GM19438 (cell line): ENCODE data around the gene AK1.
"Not testable (repeated sequence)": the region's sequence is repeated elsewhere in the genome, so short reads cannot be mapped to it uniquely, and the experiment has no call there.

Source experiments
- ATAC-seq: cut with Tn5 transposase; IDR thresholded peaks from one replicate; pipeline ENCODE4 v1.9.1; 2021; ENCODE audit warnings: low read depth; ENCODE audit not compliant: unreplicated experiment

The AK1 gene

DNA sequence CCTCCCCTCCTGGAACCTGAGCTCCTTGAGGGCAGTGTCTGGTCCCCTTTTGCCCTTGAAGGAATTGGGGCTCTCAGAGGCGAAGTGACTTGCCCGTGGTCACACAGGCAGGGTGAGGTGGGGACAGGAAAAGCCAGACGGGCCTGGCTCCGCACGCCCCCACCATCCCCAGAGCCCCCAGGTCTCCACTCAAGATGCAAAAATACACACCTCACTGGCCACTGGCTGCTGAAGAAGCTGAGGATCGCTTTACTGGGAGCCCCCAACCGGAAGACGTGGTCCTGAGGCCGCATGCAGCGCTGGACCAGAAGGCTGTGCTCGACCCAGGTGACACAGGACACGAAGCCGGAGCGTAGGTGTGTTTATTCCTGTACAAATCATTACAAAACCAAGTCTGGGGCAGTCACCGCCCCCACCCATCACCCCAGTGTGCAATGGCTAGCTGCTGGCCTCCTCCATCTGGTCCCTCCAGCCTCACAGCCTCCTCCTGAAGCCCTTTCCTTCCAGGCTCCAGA is 7.6 kb upstream of the AK1 start:
- ATAC-seq: no peak

DNA sequence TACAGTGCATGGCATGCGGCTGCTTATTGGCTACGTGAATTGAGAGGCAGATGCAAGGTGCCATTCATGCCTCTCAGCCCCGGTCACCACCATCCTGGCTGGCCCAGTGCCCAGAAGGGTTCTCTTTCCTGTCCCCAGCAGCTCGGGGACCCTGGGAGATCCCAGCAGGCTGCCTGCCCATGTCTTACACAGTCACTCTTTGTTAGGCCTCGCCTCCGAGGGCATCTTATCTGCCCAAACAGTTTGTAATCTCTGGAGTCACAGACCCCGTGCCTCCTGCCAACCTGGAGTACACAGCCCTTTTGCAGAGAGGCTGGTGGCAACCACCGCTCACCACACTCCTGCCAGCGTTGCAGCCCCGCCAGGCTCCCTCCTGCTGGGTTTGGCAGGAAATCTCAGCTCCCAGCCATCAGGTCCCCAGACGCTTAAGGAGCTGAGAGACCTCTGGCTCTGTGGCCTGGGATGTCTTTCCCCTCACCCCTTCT is 7.0 kb upstream of the AK1 start:
- ATAC-seq: no peak

DNA sequence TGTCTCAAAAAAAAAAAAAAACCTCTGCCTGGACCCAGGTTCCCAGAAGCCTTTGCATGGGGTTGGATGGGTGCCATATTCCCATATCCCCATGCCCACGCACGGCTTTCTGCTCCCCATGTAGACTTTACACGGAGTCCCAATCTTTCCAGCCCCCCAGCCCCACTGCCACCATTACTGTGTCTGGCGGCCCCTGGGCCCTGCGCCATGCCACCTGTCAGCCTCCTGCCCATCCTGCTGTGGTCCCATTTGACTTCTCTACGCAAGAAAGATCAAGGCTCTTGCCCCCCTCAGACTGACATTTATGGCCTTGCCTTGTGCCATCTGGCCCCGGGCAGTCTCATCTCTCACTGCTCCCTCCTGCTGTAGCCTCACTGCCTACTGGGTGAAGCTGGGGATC is 6.5 kb upstream of the AK1 start:
- no peak for ATAC-seq

DNA sequence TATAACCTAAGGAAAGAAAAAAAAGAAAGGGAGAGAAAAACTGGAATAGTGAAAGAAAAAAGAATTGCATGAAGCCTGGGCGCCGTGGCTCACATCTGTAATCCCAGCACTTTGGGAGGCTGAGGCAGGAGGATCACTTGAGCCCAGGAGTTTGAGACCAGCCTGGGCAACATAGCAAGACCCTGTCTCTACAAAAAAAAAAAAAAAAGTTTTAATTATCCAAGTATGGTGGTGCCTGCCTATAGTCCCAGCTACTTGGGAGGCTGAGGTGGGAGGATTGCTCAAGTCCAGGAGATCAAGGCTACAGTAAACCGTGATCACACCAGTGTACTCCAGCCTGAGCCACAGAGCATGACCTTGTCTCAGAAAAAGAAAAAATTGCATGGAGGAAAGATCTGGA is 4.2 kb upstream of the AK1 start:
- ATAC-seq: not testable (repeated sequence)

DNA sequence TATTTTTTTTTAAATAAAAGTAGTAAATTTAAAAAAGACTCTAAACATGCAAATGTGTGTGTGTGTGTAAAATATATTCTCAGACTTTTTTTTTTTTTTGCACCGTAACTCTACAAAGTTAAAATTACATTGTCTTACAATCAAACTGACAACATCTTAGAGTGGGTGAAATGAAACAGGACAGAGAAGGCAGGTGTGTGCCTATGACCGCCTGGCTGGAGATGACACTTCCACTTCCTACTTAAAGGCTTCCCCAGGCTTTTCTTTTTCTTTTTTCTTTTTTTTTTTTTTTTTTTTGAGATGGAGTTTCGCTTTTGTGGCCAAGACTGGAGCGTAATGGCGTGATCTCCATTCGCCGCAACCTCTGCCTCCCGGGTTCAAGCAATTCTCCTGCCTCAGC is 2.7 kb upstream of the AK1 start:
- ATAC-seq: no peak

DNA sequence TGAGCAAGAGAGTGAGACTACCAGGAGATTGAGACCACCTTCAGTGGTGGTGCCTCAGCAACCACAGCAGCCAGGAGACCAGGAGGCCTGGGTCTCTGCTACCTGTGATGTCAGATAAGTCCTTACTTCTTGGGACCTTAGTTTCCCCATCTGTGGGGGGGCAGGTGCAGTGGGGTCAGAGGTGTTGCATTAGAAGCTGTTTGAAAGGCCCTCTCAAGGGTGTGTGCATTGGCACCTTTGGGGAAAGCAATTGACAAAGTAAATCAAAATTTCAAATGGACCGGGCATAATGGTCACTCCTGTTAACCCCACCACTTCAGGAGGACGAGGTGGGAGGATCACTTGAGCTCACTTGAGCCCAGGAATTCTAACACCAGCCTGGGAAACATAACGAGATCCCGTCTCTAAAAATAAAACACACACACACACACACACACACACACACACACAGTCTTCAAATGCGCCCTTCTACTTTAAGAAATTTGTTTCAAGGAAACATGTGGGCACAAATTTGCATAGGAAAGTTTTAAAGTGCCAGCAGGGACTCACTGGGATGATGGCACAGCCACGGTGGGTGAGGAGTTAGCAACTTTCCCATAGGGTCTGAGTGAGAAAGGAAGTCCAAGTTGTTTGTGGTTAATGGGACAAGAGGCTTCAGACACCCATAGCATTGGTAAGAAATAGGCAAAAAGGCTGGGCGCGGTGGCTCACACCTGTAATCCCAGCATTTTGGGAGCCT is 1.3 kb upstream of the AK1 start:
- no peak for ATAC-seq

DNA sequence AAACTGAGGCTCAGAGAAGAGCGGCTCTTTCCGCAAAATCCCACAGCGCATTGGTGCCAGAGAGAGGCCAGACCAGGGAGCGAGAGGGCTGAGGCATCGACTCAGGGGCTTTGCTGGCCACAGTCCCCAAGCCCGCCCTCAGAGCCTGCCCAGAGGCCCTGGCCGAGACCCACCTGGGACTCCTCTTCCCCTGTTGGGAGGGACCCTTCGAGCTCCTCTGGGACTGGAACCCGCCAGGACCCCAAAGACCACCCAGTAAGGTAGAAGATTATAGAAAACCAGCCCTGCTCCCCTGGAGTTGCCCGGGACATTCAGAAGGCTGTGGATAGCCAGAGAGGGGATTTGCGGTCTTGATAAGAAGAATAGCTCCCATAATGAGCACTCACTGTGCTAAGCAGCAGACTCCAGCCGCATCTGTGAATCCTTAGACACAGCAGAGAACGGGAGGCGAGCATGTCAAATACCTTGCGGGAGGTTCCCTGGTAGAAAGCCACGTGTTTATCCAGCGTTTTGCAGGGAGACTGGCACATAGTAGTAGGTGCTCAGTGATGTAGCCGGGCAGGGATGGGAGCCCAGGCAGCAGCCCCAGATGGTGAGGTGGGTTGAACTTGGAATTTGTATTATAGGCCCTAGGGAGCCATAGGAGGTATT is 651 bp upstream of the AK1 start:
- ATAC-seq: no peak

DNA sequence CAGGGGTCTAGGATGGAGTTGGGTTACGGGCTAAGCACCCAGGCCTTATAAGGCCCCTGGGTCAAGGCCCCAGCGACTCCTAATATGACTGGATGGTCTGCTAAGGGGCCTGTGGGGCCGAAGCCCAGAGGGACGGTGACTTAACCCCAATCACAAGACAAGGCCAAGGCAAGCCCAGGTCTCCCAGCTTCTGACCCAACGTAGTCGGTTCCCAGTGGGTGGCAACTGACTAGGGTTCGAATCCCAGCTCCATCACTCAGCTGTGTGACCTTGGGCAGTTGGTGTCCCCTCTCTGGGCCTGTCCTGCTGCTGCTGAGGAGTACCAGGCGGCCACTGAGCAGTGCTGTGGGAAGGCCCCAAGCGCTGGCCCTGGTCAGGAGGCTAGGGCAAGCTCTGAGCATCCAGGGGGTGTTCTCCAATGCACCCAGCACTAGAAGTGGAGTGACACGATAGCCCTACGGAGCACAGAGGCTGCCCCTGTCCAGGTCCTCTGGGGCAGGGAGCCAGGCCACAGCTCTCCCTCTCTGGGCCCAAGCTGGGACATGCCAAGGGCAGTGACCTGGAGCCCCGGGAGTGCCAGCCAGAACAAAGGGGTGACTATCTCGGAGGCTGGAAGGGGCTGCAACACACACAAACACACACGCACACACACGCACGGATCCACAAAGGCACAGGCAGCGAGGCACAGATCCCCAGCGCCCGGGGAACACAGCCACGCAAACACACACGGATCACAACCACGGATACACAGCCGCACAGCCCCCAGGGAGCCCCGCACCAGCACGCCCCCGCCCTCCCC is 512 bp downstream of the AK1 start:
- ATAC-seq: no peak

DNA sequence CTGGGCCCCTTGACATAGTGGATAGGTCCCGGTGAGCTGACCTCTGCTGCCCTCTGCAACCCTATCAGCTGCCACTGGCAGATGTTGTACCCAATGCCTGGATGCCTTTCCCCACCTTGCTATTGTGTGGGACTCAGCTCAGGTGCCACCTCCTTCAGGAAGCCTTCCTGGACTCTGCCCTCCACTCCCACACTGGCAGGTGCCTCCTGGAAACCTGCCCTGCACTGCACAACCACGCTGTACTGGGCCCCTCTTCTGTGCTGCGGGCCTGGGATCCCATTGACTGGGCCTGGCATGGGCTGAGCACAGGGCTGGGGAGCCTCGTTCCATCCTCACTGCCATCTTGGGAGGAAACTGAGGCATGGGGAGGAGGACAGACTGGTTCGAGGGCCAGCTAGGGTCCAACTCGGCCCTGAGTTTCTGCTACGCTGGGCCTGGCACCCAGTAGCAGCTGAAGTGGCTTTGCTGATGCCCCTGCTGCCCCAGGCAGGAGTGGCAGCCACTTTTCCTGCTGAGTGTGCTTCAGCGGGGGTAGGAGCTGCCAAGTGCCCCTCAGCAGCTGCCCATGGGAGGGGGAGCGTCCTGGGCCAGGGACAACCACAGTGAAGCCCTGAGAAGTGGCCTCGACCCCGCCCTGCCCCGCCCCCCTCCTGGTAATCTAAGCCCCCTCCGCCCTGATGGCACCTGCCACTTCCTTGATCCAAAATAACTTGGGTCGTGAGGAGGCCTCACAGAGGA is 1.3 kb downstream of the AK1 start:
- ATAC-seq: no peak

DNA sequence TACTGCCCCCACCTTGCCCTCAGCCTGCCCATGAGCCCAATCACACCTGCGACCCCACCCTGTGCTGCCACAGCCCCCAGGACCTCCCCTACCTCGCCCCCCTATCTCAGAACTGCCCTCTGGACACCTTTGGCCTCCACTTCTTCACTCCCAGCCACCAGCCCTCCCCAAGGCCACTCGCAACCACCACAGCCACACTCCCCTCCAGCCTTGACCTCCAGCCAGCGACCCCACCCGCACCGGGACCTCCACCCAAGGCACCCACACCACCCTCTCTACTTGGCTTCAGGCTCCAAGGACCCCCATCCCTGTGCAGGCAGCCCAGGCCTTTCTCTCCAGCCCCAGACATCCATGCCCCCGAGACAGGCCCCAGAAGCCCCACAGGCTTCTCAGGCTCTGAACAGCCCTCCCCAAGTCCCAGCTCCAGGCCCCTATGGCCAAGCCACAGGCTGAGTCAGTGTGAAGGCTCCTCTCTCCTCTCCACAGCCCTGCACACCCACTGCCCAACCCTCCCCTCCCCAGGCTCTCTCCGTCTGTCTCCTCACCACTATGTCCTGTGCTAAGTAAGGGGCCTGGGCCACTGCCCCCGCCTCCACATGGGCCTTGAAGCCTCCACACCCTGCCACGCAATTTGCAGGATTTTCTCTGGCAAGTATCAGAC is 2.0 kb downstream of the AK1 start:
- no peak for ATAC-seq

DNA sequence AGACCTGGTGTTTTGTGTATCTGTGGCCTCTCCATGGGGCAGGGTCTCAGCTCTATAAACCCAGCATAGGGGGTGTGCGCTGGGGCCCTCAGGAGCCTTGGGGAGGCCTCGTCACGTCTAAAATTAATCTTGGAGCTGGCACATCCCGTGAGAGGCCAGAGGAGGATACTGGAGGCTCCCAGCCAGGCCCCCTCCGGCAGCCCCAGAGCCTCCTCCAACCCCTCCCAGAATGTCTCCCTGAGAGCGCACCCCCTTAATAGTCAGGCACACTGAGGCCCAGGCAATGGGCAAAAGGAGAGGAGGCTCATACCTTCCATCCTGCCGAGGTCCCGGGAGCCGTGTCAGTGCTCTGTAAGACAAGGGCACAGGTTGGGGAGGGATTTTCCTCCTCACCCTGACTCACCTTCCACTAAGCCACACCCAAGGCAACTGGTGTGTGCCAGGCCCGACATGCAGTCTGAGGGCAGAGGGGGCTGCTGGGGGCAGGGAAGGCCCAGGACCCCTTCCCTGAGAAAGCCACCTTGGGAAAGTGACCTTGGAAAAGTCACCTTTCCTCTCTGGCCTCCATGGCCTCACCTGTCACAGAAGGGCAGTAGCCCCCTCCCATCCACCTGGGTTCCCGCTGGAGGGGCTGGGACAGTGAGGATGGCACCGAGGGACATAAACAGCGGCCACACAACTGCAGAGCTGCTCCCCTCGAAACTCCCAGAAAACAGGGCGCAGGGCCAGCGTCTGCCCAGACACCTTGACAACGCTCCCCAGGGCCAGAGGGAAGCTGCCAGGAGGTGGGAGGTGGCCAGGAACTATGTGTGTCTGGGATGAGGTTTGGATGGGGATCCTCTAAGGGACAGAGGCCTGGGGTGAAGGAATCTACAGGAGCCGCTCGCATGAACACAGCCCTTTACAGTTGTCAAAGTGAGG is 2.9 kb downstream of the AK1 start:
- ATAC-seq: no peak

DNA sequence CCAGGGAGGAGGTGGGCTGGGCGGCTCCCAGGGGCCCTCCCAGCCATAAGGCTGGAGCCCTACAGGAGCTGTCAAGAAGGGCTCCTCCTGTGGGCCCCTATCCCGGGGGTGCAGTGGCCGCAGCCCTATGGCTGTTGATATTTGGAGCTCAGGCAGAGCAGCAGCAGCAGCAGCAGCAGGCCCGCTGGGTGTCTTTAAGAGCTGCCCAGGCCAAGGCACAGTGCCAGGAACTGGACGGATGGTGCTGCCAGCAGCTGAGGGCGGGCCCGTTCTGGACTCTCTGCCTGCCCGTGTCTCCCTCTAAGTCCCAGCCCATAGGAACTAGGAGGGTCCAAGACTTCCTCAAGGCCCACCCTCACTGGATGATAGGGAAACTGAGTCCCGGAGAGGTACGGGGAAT is 3.6 kb downstream of the AK1 start:
- ATAC-seq: no peak

DNA sequence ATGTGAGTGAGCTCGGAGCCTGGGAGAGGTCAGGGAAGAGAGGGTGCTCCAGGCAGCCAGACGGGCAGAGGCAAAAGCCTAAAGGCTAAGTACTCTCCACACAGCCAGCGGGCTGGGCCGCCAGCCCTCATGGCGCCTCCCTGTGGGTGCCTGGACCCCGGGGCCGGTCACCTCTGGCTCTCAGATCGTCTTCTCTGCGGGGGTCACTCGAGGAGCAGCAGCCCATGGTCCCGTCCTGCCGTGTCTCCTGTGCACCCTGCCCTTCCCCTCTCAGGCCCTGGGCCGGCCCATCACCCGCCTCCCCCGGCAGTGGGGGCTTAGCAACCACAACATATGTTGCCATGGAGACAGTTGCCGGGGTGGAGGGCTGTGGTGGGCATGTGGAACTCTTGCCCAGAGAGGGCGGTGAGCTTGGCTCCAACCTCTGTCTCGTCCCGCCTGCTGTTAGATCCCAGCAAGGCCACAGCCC is 4.2 kb downstream of the AK1 start:
- ATAC-seq: no peak

DNA sequence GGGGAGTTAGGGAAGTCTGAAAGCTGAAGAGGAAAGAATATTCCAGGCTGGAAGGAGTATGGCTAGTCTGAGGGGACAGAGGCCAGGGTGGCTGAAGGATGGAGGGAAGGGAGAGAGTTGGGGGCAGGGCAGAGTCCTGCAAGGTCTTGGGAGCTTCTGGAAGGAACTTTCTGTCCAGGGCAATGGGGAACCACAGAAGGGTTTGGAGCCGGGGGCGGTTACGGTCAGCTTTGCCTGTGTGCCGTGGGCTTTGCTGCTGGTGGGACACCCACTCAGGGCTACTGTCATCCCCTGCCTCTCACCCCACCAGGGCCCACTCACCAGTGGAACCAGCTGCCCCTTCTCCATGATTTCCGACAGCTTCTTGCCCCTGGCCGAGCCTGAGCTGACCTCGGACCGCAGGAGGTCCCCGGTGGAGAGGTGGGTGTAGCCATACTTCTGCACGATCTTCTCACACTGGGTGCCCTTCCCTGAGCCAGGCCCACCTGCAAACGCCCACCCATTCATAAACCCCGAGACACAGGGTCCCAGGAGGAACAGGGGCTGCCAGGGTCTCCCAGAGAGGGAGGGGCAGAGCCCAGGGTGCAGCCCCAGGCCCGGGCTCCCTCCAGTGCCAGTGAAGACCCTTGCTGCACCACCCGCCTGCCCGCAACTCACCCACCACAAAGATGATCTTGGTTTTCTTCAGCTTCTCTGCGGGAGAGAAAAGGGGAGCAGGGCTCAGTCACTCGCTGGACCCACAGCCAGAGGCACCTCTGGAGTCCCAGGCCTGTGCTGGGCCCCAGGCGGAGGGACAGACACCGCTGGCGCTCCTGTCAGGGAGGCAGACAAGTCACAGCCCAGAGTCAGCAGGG is 4.9 kb downstream of the AK1 start:
- ATAC-seq: no peak

DNA sequence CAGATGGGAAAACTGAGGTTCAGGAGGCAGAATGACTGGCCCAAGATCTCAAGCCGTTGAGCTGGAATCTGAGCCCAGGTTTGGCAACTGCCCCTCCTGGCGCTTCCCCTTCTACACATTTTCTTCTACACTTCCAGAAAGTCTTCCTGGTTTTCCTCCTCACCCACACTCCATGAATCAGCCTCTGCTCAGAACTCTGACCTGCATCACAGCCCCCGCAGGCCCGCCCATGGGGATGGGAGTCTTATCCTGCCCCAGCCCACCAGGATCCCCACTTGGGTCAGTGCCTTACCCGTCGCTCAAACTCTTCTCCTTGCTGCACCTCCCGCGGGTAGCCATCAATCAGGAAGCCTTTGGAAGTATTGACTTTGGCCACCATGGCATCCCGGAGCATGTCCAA is 5.9 kb downstream of the AK1 start:
- ATAC-seq: no peak

DNA sequence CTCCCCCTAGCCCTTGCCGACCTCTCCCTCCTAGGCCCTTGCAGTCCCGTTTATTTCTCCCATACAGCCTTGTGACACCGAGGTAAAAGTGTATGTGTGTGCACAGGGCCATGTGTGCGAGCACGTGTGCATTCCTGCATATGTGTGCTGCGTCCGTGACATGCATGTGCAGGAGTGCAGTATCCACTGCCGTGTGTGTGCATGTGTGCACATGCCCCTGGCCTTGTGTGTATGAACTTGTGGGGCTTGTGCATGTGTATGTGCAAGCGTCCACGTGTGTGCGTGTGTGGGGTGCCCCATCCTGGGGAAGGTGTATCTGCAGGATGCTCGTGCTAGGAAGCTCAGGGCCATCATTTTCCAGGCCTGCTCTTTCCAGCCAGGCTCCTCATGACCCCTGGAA is 6.6 kb downstream of the AK1 start:
- no peak for ATAC-seq

DNA sequence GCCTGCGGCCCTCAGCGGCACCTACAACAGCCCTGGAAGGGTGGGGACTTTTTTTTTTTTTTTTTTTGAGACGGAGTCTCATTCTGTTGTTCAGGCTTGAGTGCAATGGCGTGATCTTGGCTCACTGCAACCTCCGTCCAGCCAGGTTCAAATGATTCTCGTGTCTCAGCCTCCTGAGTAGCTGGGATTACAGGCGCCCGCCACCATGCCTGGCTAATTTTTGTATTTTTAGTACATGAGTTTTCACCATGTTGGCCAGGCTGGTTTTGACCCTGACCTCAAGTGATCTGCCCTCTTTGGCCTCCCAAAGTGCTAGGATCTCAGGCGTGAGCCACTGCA is 7.4 kb downstream of the AK1 start:
- ATAC-seq: not testable (repeated sequence)
